WTC11 (cell line): ENCODE measurements around the gene LAMB4. TPM values are rescaled to one million over a fixed set of nuclear protein-coding genes. Genes with fewer than 3 reads are reported as not detected.

Experiments used
- ATAC-seq: fragments of 200-7000 bp; cut with Tn5 transposase; 2 replicates; pipeline ENCODE4 v1.10.0; 2021; ENCODE audit warnings: mild to moderate bottlenecking, moderate library complexity
- CTCF ChIA-PET: fragments of 300-600 bp; sonication (Branson Sonifier 250); formaldehyde crosslinking; loops from one replicate; lab custom pipeline; 2021; ENCODE audit warnings: antibody characterized with exemption; lab: Charles Lee
- POLR2A ChIA-PET: fragments of 350-600 bp; sonication (Branson Sonifier 250); formaldehyde crosslinking; loops from one replicate; lab custom pipeline; 2021; ENCODE audit warnings: antibody characterized with exemption; lab: Charles Lee
- DNase-seq: peaks from one replicate; pipeline ENCODE4 v3.0.0; 2021; ENCODE audit warnings: low spot score
- H3K27ac Mint-ChIP-seq: 2 replicates; pipeline ENCODE4 v1.8.0; 2021; ENCODE audit warnings: mixed read lengths
- H3K27me3 Mint-ChIP-seq: 2 replicates; pipeline ENCODE4 v1.8.0; 2021; ENCODE audit warnings: low read depth, mild to moderate bottlenecking, moderate library complexity, mixed read lengths
- H3K36me3 Mint-ChIP-seq: 2 replicates; pipeline ENCODE4 v1.8.0; 2021; ENCODE audit warnings: mixed read lengths
- H3K4me1 Mint-ChIP-seq: 2 replicates; pipeline ENCODE4 v1.8.0; 2022; ENCODE audit warnings: mixed read lengths
- H3K4me3 Mint-ChIP-seq: 2 replicates; pipeline ENCODE4 v1.8.0; 2021; ENCODE audit warnings: mild to moderate bottlenecking, moderate library complexity, mixed read lengths
- H3K9me3 Mint-ChIP-seq: 2 replicates; pipeline ENCODE4 v1.8.0; 2021; ENCODE audit warnings: mixed read lengths
- AFF4 ChIP-seq: sonication (generic); formaldehyde crosslinking; IDR thresholded peaks from 2 replicates; pipeline ENCODE4 v1.8.1; 2023; ENCODE audit warnings: mild to moderate bottlenecking, missing genetic modification reagents, borderline replicate concordance
- EMX1 ChIP-seq: fragments of 250-450 bp; sonication (Bioruptor Pico); IDR thresholded peaks from 2 replicates; pipeline ENCODE4 v1.8.0; 2021; ENCODE audit warnings: mild to moderate bottlenecking
- GABPB1 ChIP-seq: sonication (generic); formaldehyde crosslinking; IDR thresholded peaks from 2 replicates; pipeline ENCODE4 v1.8.1; 2023; ENCODE audit warnings: mild to moderate bottlenecking, missing genetic modification reagents
- GTF2I ChIP-seq: fragments of 250-450 bp; sonication (Bioruptor Pico); conservative IDR thresholded peaks from 2 replicates; pipeline ENCODE4 v1.4.0; 2021; ENCODE audit warnings: mild to moderate bottlenecking
- JAZF1 ChIP-seq: fragments of 250-450 bp; sonication (Bioruptor Pico); IDR thresholded peaks from 2 replicates; pipeline ENCODE4 v1.9.0; 2021; ENCODE audit warnings: moderate library complexity, mild to moderate bottlenecking, inconsistent platforms
- MAX ChIP-seq: sonication (generic); formaldehyde crosslinking; IDR thresholded peaks from 2 replicates; pipeline ENCODE4 v1.8.0; 2022; ENCODE audit warnings: mild to moderate bottlenecking, missing genetic modification reagents
- OVOL2 ChIP-seq: fragments of 250-450 bp; sonication (Bioruptor Pico); IDR thresholded peaks from 2 replicates; pipeline ENCODE4 v1.9.0; 2021; ENCODE audit warnings: mild to moderate bottlenecking, borderline replicate concordance
- RORB ChIP-seq: fragments of 250-450 bp; sonication (Bioruptor Pico); IDR thresholded peaks from 2 replicates; pipeline ENCODE4 v1.9.0; 2021; ENCODE audit warnings: mild to moderate bottlenecking
- SOX15 ChIP-seq: fragments of 250-450 bp; sonication (Bioruptor Pico); IDR thresholded peaks from 2 replicates; pipeline ENCODE4 v1.9.0; 2021; ENCODE audit warnings: mild to moderate bottlenecking
- TEAD1 ChIP-seq: sonication (generic); formaldehyde crosslinking; IDR thresholded peaks from 2 replicates; pipeline ENCODE4 v1.8.0; 2022; ENCODE audit warnings: mild to moderate bottlenecking, missing genetic modification reagents
- ZNF121 ChIP-seq: sonication (generic); formaldehyde crosslinking; IDR thresholded peaks from 2 replicates; pipeline ENCODE4 v1.8.0; 2023; ENCODE audit warnings: missing genetic modification reagents
- ZNF423 ChIP-seq: fragments of 250-450 bp; sonication (Bioruptor Pico); IDR thresholded peaks from 2 replicates; pipeline ENCODE4 v2.1.2; 2022; ENCODE audit warnings: mild to moderate bottlenecking, moderate library complexity
- ZNF532 ChIP-seq: fragments of 250-450 bp; sonication (Bioruptor Pico); IDR thresholded peaks from 2 replicates; pipeline ENCODE4 v1.9.0; 2021; ENCODE audit warnings: mild to moderate bottlenecking, borderline replicate concordance
- ZSCAN18 ChIP-seq: fragments of 250-450 bp; sonication (Bioruptor Pico); IDR thresholded peaks from 2 replicates; pipeline ENCODE4 v2.1.2; 2022; ENCODE audit warnings: mild to moderate bottlenecking, moderate library complexity
- total RNA-seq: library from RNA; stranded (reverse); gene quantifications from 3 replicates; pipeline ENCODE4 v1.2.3, GENCODE V29; 2021
- TF ChIP-seq, protein P1 (sequence below): sonication (generic); formaldehyde crosslinking; IDR thresholded peaks from 2 replicates; pipeline ENCODE4 v1.8.1; 2023; ENCODE audit warnings: mild to moderate bottlenecking, missing genetic modification reagents, moderate library complexity
- TF ChIP-seq, protein P2 (sequence below): sonication (generic); formaldehyde crosslinking; IDR thresholded peaks from 2 replicates; pipeline ENCODE4 v1.8.1; 2022; ENCODE audit warnings: low read depth, mild to moderate bottlenecking, moderate library complexity, missing genetic modification reagents, borderline replicate concordance
- TF ChIP-seq, protein P3 (sequence below): fragments of 250-450 bp; sonication (Bioruptor Pico); IDR thresholded peaks from 2 replicates; pipeline ENCODE4 v1.9.0; 2021; ENCODE audit warnings: mild to moderate bottlenecking
- TF ChIP-seq, protein P4 (sequence below): fragments of 250-450 bp; sonication (Bioruptor Pico); conservative IDR thresholded peaks from 2 replicates; pipeline ENCODE4 v1.9.0; 2021; ENCODE audit warnings: mild to moderate bottlenecking

The LAMB4 gene
- total RNA-seq, 1 experiment from 2014 or later: not detected

GRCh38 chr7:108029034-108029433 lies 101.1 kb downstream of the LAMB4 start (continued):
- TF ChIP-seq RORB (no peak), TEAD1 (CRISPR knock-in tag) (no peak), GTF2I (no peak)
- TF ChIP-seq, protein P1, sequence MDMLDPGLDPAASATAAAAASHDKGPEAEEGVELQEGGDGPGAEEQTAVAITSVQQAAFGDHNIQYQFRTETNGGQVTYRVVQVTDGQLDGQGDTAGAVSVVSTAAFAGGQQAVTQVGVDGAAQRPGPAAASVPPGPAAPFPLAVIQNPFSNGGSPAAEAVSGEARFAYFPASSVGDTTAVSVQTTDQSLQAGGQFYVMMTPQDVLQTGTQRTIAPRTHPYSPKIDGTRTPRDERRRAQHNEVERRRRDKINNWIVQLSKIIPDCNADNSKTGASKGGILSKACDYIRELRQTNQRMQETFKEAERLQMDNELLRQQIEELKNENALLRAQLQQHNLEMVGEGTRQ (CRISPR knock-in tag): no peak

GRCh38 chr7:108028111-108028510 lies 102.0 kb downstream of the LAMB4 start:
- H3K27me3 Mint-ChIP-seq: peaks cover 3% of the 10 kb centered on the region; the same call in 1 of the 2 replicates
- 0 out of 2 replicates have a peak, but pooled peaks have one; percentile 20 for TF ChIP-seq GABPB1 (CRISPR knock-in tag)
- TF ChIP-seq OVOL2 (CRISPR knock-in tag): no peak
- TF ChIP-seq, protein P2, sequence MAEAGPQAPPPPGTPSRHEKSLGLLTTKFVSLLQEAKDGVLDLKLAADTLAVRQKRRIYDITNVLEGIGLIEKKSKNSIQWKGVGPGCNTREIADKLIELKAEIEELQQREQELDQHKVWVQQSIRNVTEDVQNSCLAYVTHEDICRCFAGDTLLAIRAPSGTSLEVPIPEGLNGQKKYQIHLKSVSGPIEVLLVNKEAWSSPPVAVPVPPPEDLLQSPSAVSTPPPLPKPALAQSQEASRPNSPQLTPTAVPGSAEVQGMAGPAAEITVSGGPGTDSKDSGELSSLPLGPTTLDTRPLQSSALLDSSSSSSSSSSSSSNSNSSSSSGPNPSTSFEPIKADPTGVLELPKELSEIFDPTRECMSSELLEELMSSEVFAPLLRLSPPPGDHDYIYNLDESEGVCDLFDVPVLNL (CRISPR knock-in tag): no peak
- H3K27ac Mint-ChIP-seq: no peak overlapping the region
- no peak overlapping the region for H3K4me3 Mint-ChIP-seq
- ChIA-PET POLR2A (no interaction called here), CTCF (no interaction called here)
- peaks cover 3% of the 10 kb centered on the region for H3K4me1 Mint-ChIP-seq
- no peaks in the 10 kb centered on the region for H3K9me3 Mint-ChIP-seq
- ATAC-seq: no peak
- no peak for DNase-seq
- H3K36me3 Mint-ChIP-seq: no peaks in the 10 kb centered on the region

DNA sequence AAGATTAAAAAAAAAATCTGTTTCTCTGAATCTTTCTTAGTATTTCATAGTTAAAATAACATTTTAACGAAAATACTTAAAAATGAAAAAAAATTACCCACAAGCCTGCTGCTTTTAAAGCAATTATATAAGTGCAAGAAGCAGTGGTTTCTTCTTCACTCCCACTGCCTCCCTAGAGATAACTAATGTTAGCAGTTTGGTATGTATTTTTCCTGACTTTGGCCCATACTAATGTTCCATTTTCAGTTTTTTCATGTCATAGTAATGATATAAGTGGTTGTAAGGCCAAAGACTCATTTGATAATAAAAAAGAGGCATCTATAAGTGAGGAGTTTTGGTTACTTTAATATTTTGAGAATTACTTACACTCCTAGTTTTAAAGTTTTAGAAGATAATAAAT lies 102.9 kb downstream of the LAMB4 start:
- CTCF ChIA-PET: no interaction called here
- TF ChIP-seq, protein P3, sequence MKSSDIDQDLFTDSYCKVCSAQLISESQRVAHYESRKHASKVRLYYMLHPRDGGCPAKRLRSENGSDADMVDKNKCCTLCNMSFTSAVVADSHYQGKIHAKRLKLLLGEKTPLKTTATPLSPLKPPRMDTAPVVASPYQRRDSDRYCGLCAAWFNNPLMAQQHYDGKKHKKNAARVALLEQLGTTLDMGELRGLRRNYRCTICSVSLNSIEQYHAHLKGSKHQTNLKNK: no peak
- TF ChIP-seq, protein P4, sequence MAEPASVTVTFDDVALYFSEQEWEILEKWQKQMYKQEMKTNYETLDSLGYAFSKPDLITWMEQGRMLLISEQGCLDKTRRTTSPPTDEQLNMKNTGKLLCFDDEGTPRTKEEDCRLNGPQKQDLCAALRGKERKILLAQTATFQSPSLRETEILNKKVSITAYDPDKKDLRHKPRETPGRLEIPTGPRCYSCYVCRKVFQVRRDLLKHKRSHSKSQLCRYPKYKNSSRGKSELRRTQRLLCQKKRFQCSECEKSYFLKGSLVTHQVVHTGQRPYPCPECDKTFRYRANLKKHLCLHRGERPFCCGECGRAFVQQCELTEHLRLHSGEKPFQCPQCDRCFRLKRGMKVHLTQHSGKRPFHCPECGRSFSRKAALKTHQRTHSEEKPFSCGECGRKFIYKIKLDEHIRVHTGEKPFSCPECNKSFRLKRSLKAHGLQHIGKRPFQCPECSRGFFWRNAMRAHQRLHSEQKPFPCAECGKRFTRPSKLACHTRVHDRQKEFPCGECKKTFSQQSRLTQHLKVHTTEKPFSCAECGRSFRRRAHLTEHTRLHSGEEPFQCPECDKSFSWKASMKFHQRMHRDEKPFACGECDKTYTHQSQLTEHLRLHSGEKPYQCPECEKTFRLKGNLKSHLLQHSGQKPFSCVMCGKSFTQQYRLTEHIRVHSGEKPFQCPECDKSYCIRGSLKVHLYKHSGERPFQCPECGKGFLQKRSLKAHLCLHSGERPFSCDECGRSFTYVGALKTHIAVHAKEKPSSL (CRISPR knock-in tag): no peak
- TF ChIP-seq SOX15 (CRISPR knock-in tag) (no peak), AFF4 (CRISPR knock-in tag) (no peak), ZNF121 (CRISPR knock-in tag) (no peak), JAZF1 (CRISPR knock-in tag) (no peak), ZSCAN18 (CRISPR knock-in tag) (no peak), EMX1 (no peak), ZNF532 (no peak), TEAD1 (CRISPR knock-in tag) (no peak), ZNF423 (no peak), MAX (CRISPR knock-in tag) (no peak)

More for the DNA sequence above, 102.9 kb downstream of the LAMB4 start:
- POLR2A ChIA-PET: no interaction called here
- no peaks in the 10 kb centered on the region for H3K4me1 Mint-ChIP-seq
- H3K36me3 Mint-ChIP-seq: no peaks in the 10 kb centered on the region
- DNase-seq (no peak), ATAC-seq (no peak)
- H3K4me3 Mint-ChIP-seq: no peak overlapping the region
- no peak overlapping the region for H3K27ac Mint-ChIP-seq
- peaks cover 3% of the 10 kb centered on the region; the same call in 1 of the 2 replicates for H3K27me3 Mint-ChIP-seq
- H3K9me3 Mint-ChIP-seq: no peaks in the 10 kb centered on the region
